Breast epithelium (tissue), 3 donors: Measurements from ENCODE around the gene PDZD8.

Experiments used
- CTCF ChIP-seq, 3 donors: fragments of 450-650 bp; IDR thresholded peaks; one replicate each; pipeline ENCODE4 v1.5.1; 2016 to 2017; ENCODE audit warnings: antibody characterized with exemption in 3 of 3, mild to moderate bottlenecking in 3 of 3, moderate library complexity in 3 of 3
- POLR2A ChIP-seq: fragments of 450-650 bp; IDR thresholded peaks from one replicate; pipeline ENCODE4 v1.6.1; 2016; ENCODE audit warnings: antibody characterized with exemption, mild to moderate bottlenecking, moderate library complexity
- POLR2AphosphoS5 ChIP-seq, 3 donors: sonication (generic); formaldehyde crosslinking; IDR thresholded peaks; one replicate each; pipeline ENCODE4 v1.6.1; 2017; ENCODE audit warnings: antibody characterized with exemption in 3 of 3

- no peak for TF ChIP-seq CTCF (IDR thresholded peaks at IDR 0.05)
- TF ChIP-seq POLR2AphosphoS5 (IDR thresholded peaks at IDR 0.05) = no peak
- TF ChIP-seq POLR2A = no peak
Measured at GRCh38 chr10:117312430-117312829, 62.8 kb downstream of the PDZD8 start.
